Astrocyte (in vitro differentiated cells and primary cell): Measurements from ENCODE around the gene PARP14. TPM values are rescaled to one million over a fixed set of nuclear protein-coding genes. Genes with fewer than 3 reads are reported as not detected.
"Not testable (repeated sequence)": the region's sequence is repeated elsewhere in the genome, so short reads cannot be mapped to it uniquely, and the experiment has no call there.

Source experiments
- DNase-seq: peaks from one replicate; pipeline ENCODE4 v3.0.0-alpha.2; 2010; ENCODE audit warnings: low read depth
- FAIRE-seq: peaks from 2 replicates; lab custom pipeline; 2011; peaks lifted over from hg19 to GRCh38; lab: Jason Lieb, UNC
- H2AFZ ChIP-seq: 2 replicates; pipeline ENCODE4 v1.6.0; 2012; ENCODE audit warnings: low read depth, low read length, inconsistent platforms
- H3K27ac ChIP-seq: 2 replicates; pipeline ENCODE4 v1.5.1; 2011; ENCODE audit warnings: low read depth, low read length, inconsistent platforms
- H3K27me3 ChIP-seq: 2 replicates; pipeline ENCODE4 v1.6.0; 2011; ENCODE audit warnings: low read length, inconsistent platforms; ENCODE audit not compliant: insufficient read depth
- H3K36me3 ChIP-seq: 2 replicates; pipeline ENCODE4 v1.5.1; 2011; ENCODE audit warnings: low read length, inconsistent platforms; ENCODE audit not compliant: insufficient read depth
- H3K4me1 ChIP-seq: 2 replicates; pipeline ENCODE4 v1.5.1; 2011; ENCODE audit warnings: low read length, inconsistent platforms; ENCODE audit not compliant: insufficient read depth
- H3K4me2 ChIP-seq: 2 replicates; pipeline ENCODE4 v1.6.0; 2012; ENCODE audit warnings: low read length, inconsistent platforms
- H3K4me3 ChIP-seq: 2 replicates; pipeline ENCODE4 v1.5.1; 2011; ENCODE audit warnings: low read depth, mild to moderate bottlenecking, low read length, inconsistent platforms; ENCODE audit not compliant: insufficient read depth
- H3K79me2 ChIP-seq: 2 replicates; pipeline ENCODE4 v1.6.0; 2012; ENCODE audit warnings: mild to moderate bottlenecking, low read length, inconsistent platforms; ENCODE audit not compliant: insufficient read depth
- H3K9ac ChIP-seq: 2 replicates; pipeline ENCODE4 v1.6.0; 2012; ENCODE audit warnings: mild to moderate bottlenecking, low read length, inconsistent platforms
- H3K9me3 ChIP-seq: 2 replicates; pipeline ENCODE4 v1.5.1; 2012; ENCODE audit warnings: low read depth, mild to moderate bottlenecking, low read length, inconsistent platforms; ENCODE audit not compliant: insufficient read depth
- H4K20me1 ChIP-seq: 2 replicates; pipeline ENCODE4 v1.6.0; 2012; ENCODE audit warnings: low read length, inconsistent platforms; ENCODE audit not compliant: insufficient read depth
- H3K27ac Mint-ChIP-seq: one replicate; pipeline ENCODE4 v1.8.0; 2021; ENCODE audit warnings: mild to moderate bottlenecking, mixed read lengths; ENCODE audit not compliant: unreplicated experiment
- H3K27me3 Mint-ChIP-seq: one replicate; pipeline ENCODE4 v1.8.0; 2021; ENCODE audit warnings: low read depth, mixed read lengths; ENCODE audit not compliant: unreplicated experiment
- H3K36me3 Mint-ChIP-seq: one replicate; pipeline ENCODE4 v1.8.0; 2021; ENCODE audit warnings: low read depth, mixed read lengths; ENCODE audit not compliant: unreplicated experiment
- H3K4me1 Mint-ChIP-seq: one replicate; pipeline ENCODE4 v1.8.0; 2021; ENCODE audit warnings: low read depth, mixed read lengths; ENCODE audit not compliant: unreplicated experiment
- H3K4me3 Mint-ChIP-seq: one replicate; pipeline ENCODE4 v1.8.0; 2021; ENCODE audit warnings: mild to moderate bottlenecking, moderate library complexity, mixed read lengths; ENCODE audit not compliant: unreplicated experiment
- H3K9me3 Mint-ChIP-seq: one replicate; pipeline ENCODE4 v1.8.0; 2021; ENCODE audit warnings: mild to moderate bottlenecking, mixed read lengths; ENCODE audit not compliant: unreplicated experiment
- EZH2 ChIP-seq: IDR thresholded peaks from 2 replicates; pipeline ENCODE4 v1.6.1; 2012; ENCODE audit warnings: mild to moderate bottlenecking, low read length, inconsistent platforms; ENCODE audit not compliant: insufficient read depth
- total RNA-seq: library from RNA; stranded (reverse); gene quantifications from 2 replicates; pipeline ENCODE4 v1.2.1, GENCODE V29; 2021
- TF ChIP-seq, protein P1 (sequence below): IDR thresholded peaks from 2 replicates; pipeline ENCODE4 v1.5.1; 2011; ENCODE audit warnings: low read depth, mild to moderate bottlenecking, inconsistent platforms, low read length, moderate library complexity; ENCODE audit not compliant: insufficient read depth

The PARP14 gene
- total RNA-seq, 1 donor from 2014 or later = 148 TPM

DNA sequence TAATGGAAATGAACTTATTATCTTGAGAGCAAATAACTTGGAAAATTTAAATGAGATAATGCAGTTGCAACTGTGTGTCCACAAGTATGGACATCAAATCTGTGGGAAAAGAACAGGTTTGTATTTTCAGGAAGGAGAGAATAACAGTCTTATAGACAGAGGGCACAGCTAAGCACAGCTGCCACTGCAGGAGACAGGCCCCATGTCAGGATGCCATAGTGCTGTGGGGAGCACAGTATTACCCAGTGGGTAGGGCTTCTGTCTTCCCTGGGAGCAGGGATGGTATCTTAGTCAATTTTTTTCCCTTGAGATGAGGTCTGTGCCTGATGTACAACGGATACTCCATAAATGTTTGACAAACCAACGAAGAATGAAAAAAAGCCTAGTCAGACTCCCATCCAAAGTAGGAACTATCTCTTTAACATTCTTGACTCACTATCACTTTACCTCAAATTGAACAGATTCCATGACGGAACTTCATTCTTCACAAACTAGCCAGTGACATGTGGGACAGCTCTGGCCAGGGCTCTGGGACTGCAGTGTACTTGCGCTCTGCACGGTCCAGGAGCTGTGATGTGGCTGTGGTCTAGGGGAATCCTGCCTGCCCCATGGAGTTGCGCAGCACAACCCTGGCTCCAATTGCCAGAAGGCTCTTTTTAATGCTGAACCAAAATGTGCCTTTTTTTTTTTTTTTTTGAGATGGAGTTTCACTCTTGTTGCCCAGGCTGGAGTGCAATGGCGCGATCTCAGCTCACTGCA is 48.3 kb downstream of the PARP14 start:
- no peak overlapping the region for H3K4me3 Mint-ChIP-seq
- H3K4me1 Mint-ChIP-seq = no peaks in the 10 kb centered on the region
- FAIRE-seq (no peak), DNase-seq (no peak)
- H3K27ac ChIP-seq = no peak overlapping the region
- H3K79me2 ChIP-seq = no peaks in the 10 kb centered on the region
- peaks cover 9% of the 10 kb centered on the region for H3K9me3 Mint-ChIP-seq
- TF ChIP-seq EZH2 = no peak
- TF ChIP-seq, protein P1, sequence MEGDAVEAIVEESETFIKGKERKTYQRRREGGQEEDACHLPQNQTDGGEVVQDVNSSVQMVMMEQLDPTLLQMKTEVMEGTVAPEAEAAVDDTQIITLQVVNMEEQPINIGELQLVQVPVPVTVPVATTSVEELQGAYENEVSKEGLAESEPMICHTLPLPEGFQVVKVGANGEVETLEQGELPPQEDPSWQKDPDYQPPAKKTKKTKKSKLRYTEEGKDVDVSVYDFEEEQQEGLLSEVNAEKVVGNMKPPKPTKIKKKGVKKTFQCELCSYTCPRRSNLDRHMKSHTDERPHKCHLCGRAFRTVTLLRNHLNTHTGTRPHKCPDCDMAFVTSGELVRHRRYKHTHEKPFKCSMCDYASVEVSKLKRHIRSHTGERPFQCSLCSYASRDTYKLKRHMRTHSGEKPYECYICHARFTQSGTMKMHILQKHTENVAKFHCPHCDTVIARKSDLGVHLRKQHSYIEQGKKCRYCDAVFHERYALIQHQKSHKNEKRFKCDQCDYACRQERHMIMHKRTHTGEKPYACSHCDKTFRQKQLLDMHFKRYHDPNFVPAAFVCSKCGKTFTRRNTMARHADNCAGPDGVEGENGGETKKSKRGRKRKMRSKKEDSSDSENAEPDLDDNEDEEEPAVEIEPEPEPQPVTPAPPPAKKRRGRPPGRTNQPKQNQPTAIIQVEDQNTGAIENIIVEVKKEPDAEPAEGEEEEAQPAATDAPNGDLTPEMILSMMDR = no peak
- no peaks in the 10 kb centered on the region for H4K20me1 ChIP-seq
- no peaks in the 10 kb centered on the region for H3K9me3 ChIP-seq
- H3K27me3 Mint-ChIP-seq = no peaks in the 10 kb centered on the region
- H3K27ac Mint-ChIP-seq = no peak overlapping the region
- H3K36me3 Mint-ChIP-seq = peaks cover 33% of the 10 kb centered on the region
- H3K4me2 ChIP-seq = no peak overlapping the region
- H3K27me3 ChIP-seq = no peaks in the 10 kb centered on the region
- H2AFZ ChIP-seq = no peak overlapping the region
- no peak overlapping the region for H3K4me3 ChIP-seq
- no peaks in the 10 kb centered on the region for H3K36me3 ChIP-seq
- H3K4me1 ChIP-seq = no peaks in the 10 kb centered on the region
- no peak overlapping the region for H3K9ac ChIP-seq

DNA sequence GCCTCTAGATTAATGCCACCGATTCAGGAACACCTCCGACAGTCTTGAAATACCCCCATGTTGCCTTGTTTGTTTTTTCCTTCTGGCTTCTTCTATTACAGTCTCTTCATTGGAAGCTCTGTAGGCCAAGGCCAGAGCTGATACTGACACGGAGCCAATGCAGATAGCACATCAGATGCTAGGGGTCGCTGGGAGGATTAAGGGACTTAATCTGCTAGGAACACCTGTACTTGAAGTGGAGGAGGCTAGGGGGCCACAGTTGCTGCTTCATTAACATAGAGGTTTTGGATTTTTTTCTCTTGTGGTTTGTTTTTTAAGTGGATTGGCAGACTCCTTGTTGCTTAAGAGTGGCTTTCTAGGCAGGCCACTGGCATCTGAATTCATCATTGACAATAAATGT is 49.6 kb downstream of the PARP14 start:
- no peak overlapping the region for H3K27ac Mint-ChIP-seq
- H3K4me1 Mint-ChIP-seq = no peaks in the 10 kb centered on the region
- no peak overlapping the region for H2AFZ ChIP-seq
- no peaks in the 10 kb centered on the region for H4K20me1 ChIP-seq
- no peaks in the 10 kb centered on the region for H3K36me3 ChIP-seq
- no peaks in the 10 kb centered on the region for H3K27me3 Mint-ChIP-seq
- H3K9me3 Mint-ChIP-seq = peaks cover 14% of the 10 kb centered on the region
- no peak overlapping the region for H3K27ac ChIP-seq
- TF ChIP-seq, protein P1 = no peak
- no peak for TF ChIP-seq EZH2
- FAIRE-seq (no peak), DNase-seq (no peak)
- no peak overlapping the region for H3K4me3 Mint-ChIP-seq
- H3K36me3 Mint-ChIP-seq = peaks cover 30% of the 10 kb centered on the region
- H3K79me2 ChIP-seq = no peaks in the 10 kb centered on the region
- H3K27me3 ChIP-seq = no peaks in the 10 kb centered on the region
- H3K4me2 ChIP-seq = no peak overlapping the region
- H3K9me3 ChIP-seq = no peaks in the 10 kb centered on the region
- no peak overlapping the region for H3K9ac ChIP-seq
- H3K4me3 ChIP-seq = no peak overlapping the region
- H3K4me1 ChIP-seq = no peaks in the 10 kb centered on the region

DNA sequence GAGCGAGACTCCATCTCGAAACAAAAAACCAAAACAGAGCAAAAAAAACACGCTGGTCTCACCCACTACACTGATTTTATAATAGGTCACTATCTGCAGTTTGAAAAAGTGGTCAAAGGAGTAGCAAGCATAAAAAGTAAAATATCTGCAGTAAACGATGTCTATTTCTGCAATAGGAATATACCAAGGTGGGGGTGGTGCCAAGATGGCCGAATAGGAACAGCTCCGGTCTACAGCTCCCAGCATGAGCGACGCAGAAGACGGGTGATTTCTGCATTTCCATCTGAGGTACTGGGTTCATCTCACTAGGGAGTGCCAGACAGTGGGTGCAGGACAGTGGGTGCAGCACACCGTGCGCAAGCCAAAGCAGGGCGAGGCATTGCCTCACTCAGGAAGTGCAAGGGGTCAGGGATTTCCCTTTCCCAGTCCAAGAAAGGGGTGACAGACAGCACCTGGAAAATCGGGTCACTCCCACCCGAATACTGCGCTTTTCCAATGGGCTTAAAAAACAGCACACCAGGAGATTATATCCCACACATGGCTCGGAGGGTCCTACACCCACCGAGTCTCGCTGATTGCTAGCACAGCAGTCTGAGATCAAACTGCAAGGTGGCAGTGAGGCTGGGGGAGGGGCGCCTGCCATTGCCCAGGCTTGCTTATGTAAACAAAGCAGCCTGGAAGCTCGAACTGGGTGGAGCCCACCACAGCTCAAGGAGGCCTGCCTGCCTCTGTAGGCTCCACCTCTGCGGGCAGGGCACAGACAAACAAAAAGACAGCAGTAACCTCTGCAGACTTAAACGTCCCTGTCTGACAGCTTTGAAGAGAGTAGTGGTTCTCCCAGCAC is 52.3 kb downstream of the PARP14 start:
- H3K27ac Mint-ChIP-seq, H3K27ac ChIP-seq, H4K20me1 ChIP-seq, H3K4me3 ChIP-seq, FAIRE-seq, H3K9ac ChIP-seq, H3K27me3 ChIP-seq, H3K4me2 ChIP-seq, H3K36me3 ChIP-seq, H3K27me3 Mint-ChIP-seq, H3K4me1 ChIP-seq, H2AFZ ChIP-seq, H3K9me3 ChIP-seq, H3K4me3 Mint-ChIP-seq, DNase-seq, H3K79me2 ChIP-seq, H3K4me1 Mint-ChIP-seq: not testable (repeated sequence)
- Mint-ChIP-seq H3K36me3 (peaks cover 20% of the 10 kb centered on the region), H3K9me3 (peaks cover 15% of the 10 kb centered on the region)
